Measurements from ENCODE around the gene CNTN2.

DNA sequence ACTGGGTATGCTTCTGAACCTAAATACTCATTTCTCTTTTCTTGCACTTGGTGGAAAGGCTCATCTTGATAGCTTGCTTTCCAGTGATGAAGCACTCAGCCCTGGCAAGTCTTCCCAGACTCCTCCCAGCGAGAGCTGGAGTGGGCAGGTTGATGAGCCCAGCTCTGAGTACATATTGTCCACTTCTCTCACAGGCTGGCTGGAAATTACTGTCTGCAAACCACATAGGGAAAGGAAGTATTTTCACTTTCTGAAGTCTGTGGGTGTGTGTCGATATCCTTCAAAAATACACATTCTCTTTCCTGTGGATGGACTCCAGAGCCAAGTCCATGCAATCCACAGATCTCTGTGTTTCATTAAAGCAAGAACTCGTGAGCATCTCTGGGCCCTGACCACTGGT is 38.7 kb upstream of the CNTN2 start:
- TF ChIP-seq, protein P1, sequence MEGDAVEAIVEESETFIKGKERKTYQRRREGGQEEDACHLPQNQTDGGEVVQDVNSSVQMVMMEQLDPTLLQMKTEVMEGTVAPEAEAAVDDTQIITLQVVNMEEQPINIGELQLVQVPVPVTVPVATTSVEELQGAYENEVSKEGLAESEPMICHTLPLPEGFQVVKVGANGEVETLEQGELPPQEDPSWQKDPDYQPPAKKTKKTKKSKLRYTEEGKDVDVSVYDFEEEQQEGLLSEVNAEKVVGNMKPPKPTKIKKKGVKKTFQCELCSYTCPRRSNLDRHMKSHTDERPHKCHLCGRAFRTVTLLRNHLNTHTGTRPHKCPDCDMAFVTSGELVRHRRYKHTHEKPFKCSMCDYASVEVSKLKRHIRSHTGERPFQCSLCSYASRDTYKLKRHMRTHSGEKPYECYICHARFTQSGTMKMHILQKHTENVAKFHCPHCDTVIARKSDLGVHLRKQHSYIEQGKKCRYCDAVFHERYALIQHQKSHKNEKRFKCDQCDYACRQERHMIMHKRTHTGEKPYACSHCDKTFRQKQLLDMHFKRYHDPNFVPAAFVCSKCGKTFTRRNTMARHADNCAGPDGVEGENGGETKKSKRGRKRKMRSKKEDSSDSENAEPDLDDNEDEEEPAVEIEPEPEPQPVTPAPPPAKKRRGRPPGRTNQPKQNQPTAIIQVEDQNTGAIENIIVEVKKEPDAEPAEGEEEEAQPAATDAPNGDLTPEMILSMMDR (IDR thresholded peaks at IDR 0.05): no peak
- no peak for TF ChIP-seq POLR2A (IDR thresholded peaks at IDR 0.05)
